ENCODE results near the gene ATXN1.

Gene ATXN1

GRCh38 chr6:16440636-16441212, 320.5 kb downstream of the ATXN1 start:
- no peak overlapping the region for H3K4me3 ChIP-seq (ENCODE audit: low read length)
- peaks cover 48% of the 10 kb centered on the region for H3K4me1 ChIP-seq (ENCODE audit: control insufficient read depth, low read length)
- no peaks in the 10 kb centered on the region for H3K9me2 ChIP-seq (replicated peaks; ENCODE audit: control insufficient read depth, low read length)
- H3K27me3 ChIP-seq (ENCODE audit: control insufficient read depth, low read length): no peaks in the 10 kb centered on the region
- TF ChIP-seq EZH2phosphoT487 (IDR thresholded peaks at IDR 0.05; ENCODE audit: borderline replicate concordance, low read length): no peak
- TF ChIP-seq, protein P1, sequence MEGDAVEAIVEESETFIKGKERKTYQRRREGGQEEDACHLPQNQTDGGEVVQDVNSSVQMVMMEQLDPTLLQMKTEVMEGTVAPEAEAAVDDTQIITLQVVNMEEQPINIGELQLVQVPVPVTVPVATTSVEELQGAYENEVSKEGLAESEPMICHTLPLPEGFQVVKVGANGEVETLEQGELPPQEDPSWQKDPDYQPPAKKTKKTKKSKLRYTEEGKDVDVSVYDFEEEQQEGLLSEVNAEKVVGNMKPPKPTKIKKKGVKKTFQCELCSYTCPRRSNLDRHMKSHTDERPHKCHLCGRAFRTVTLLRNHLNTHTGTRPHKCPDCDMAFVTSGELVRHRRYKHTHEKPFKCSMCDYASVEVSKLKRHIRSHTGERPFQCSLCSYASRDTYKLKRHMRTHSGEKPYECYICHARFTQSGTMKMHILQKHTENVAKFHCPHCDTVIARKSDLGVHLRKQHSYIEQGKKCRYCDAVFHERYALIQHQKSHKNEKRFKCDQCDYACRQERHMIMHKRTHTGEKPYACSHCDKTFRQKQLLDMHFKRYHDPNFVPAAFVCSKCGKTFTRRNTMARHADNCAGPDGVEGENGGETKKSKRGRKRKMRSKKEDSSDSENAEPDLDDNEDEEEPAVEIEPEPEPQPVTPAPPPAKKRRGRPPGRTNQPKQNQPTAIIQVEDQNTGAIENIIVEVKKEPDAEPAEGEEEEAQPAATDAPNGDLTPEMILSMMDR (IDR thresholded peaks at IDR 0.05; ENCODE audit: low read depth, low read length, poor library complexity, severe bottlenecking): no peak
- H3K4me2 ChIP-seq (ENCODE audit: low read length): no peak overlapping the region
- H3F3A ChIP-seq (ENCODE audit: control insufficient read depth, insufficient read depth): 0 out of 2 replicates have a peak, but pooled peaks cover 4% of the 10 kb centered on the region
- no peaks in the 10 kb centered on the region for H3K36me3 ChIP-seq (ENCODE audit: control insufficient read depth, low read length)
- H4K20me1 ChIP-seq (ENCODE audit: control insufficient read depth, insufficient read depth, low read depth, low read length): no peaks in the 10 kb centered on the region
- H3K27ac ChIP-seq (ENCODE audit: low read depth, low read length): no peak overlapping the region
- H3K9me3 ChIP-seq (ENCODE audit: control insufficient read depth, insufficient read depth, low read length): no peaks in the 10 kb centered on the region
- H3K79me2 ChIP-seq (ENCODE audit: control insufficient read depth, low read length): no peaks in the 10 kb centered on the region

GRCh38 chr6:16438718-16439591, 322.3 kb downstream of the ATXN1 start:
- Histone ChIP-seq H3K9me2 (replicated peaks; ENCODE audit: control insufficient read depth, low read length) (no peaks in the 10 kb centered on the region), H3K27me3 (ENCODE audit: control insufficient read depth, low read length) (no peaks in the 10 kb centered on the region), H3F3A (ENCODE audit: control insufficient read depth, insufficient read depth) (0 out of 2 replicates have a peak, but pooled peaks cover 4% of the 10 kb centered on the region), H3K36me3 (ENCODE audit: control insufficient read depth, low read length) (0 out of 2 replicates have a peak, but pooled peaks cover 3% of the 10 kb centered on the region), H3K9me3 (ENCODE audit: control insufficient read depth, insufficient read depth, low read length) (no peaks in the 10 kb centered on the region), H3K79me2 (ENCODE audit: control insufficient read depth, low read length) (no peaks in the 10 kb centered on the region), H3K27ac (ENCODE audit: low read depth, low read length) (no peak overlapping the region), H3K4me2 (ENCODE audit: low read length) (peak overlapping the region; percentile 36), H4K20me1 (ENCODE audit: control insufficient read depth, insufficient read depth, low read depth, low read length) (no peaks in the 10 kb centered on the region), H3K4me3 (ENCODE audit: low read length) (no peak overlapping the region; the same call in 1 of the 2 replicates), H3K4me1 (ENCODE audit: control insufficient read depth, low read length) (peaks cover 66% of the 10 kb centered on the region)
- TF ChIP-seq EZH2phosphoT487 (IDR thresholded peaks at IDR 0.05; ENCODE audit: borderline replicate concordance, low read length): no peak
- TF ChIP-seq, protein P1 (IDR thresholded peaks at IDR 0.05; ENCODE audit: low read depth, low read length, poor library complexity, severe bottlenecking): no peak

DNA sequence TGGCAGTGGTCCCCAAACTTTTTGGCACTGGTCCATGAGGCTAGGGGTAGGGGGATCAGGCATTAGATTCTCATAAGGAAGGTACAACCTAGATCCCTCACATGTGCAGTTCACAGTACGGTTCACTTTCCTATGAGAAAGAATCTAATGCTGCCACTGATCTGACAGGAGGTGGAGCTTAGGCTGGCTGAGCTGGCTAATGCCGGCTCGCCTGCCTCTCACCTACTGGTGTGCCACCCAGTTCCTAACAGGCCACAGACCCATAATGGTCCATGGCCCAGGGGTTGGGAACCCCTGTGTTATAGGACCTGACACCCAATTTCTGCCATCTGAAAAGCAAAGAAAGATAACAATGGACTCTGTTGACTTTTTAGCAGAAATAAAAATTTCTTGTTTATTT, 323.3 kb downstream of the ATXN1 start:
- Histone ChIP-seq H3K4me1 (ENCODE audit: control insufficient read depth, low read length) (peaks cover 75% of the 10 kb centered on the region), H3K9me3 (ENCODE audit: control insufficient read depth, insufficient read depth, low read length) (no peaks in the 10 kb centered on the region)
- no peak for TF ChIP-seq EZH2phosphoT487 (IDR thresholded peaks at IDR 0.05; ENCODE audit: borderline replicate concordance, low read length)
- TF ChIP-seq, protein P1 (IDR thresholded peaks at IDR 0.05; ENCODE audit: low read depth, low read length, poor library complexity, severe bottlenecking): no peak

More for the DNA sequence above, 323.3 kb downstream of the ATXN1 start:
- Histone ChIP-seq H3K36me3 (ENCODE audit: control insufficient read depth, low read length) (0 out of 2 replicates have a peak, but pooled peaks cover 3% of the 10 kb centered on the region), H3K4me2 (ENCODE audit: low read length) (no peak overlapping the region), H3K79me2 (ENCODE audit: control insufficient read depth, low read length) (no peaks in the 10 kb centered on the region), H3K27me3 (ENCODE audit: control insufficient read depth, low read length) (no peaks in the 10 kb centered on the region), H4K20me1 (ENCODE audit: control insufficient read depth, insufficient read depth, low read depth, low read length) (no peaks in the 10 kb centered on the region), H3K4me3 (ENCODE audit: low read length) (no peak overlapping the region), H3F3A (ENCODE audit: control insufficient read depth, insufficient read depth) (peaks cover 6% of the 10 kb centered on the region), H3K9me2 (replicated peaks; ENCODE audit: control insufficient read depth, low read length) (no peaks in the 10 kb centered on the region), H3K27ac (ENCODE audit: low read depth, low read length) (no peak overlapping the region)
